ENCODE results near the gene SRXN1.

Gene SRXN1

GRCh38 chr20:668050-668449 is 15.1 kb upstream of the SRXN1 start:
- H3K27ac Mint-ChIP-seq = no peak overlapping the region
- peaks cover 37% of the 10 kb centered on the region for H3K27me3 Mint-ChIP-seq
- no peak for DNase-seq (ENCODE audit: low spot score in 2 of 2)

DNA sequence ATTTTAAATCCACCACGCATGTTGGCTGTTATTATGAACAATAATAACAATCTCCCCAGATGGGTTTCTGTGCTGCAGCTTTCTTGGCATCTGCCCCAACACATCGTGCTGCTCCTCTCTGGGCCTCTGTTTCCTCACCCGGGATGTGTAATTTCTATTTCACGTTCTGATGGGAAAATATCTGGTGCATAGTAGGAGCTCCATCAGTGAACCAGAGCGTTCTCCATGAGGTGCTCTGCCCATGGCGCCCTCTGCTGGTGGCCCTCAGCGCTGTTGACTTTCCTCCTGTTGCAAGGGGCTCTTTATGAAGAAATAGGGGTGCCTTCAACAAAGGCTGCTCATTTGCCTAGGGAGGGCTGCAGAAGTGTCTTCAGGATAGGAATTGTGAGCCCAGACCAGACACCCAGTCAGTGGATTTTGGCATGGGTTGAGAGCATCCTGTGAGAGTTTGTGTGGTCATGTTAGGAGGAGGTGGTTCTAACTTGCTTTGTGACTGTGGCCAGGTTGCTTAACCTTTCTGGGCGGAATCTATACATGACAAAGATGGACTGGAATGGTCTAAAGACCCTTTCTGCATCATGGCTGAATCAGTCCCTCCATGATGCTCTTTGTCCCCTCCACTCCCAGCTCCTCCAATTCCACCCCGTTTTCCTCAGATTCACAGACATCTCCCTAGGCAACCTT is 14.5 kb upstream of the SRXN1 start:
- DNase-seq (ENCODE audit: low spot score in 2 of 2) (peak in 1 of 2 donors; percentile 34), ATAC-seq (ENCODE audit: low read depth) (no peak)
- peaks cover 6% of the 10 kb centered on the region for H3K36me3 Mint-ChIP-seq
- H3K27ac Mint-ChIP-seq = no peak overlapping the region
- peaks cover 38% of the 10 kb centered on the region for H3K27me3 Mint-ChIP-seq
- no peak overlapping the region for H3K4me3 Mint-ChIP-seq
- peaks cover 6% of the 10 kb centered on the region for H3K4me1 Mint-ChIP-seq
- H3K9me3 Mint-ChIP-seq = no peaks in the 10 kb centered on the region

More at GRCh38 chr20:668050-668449, 15.1 kb upstream of the SRXN1 start:
- no peak overlapping the region for H3K4me3 Mint-ChIP-seq
- H3K36me3 Mint-ChIP-seq = peaks cover 2% of the 10 kb centered on the region
- no peak for ATAC-seq (ENCODE audit: low read depth)
- H3K9me3 Mint-ChIP-seq = no peaks in the 10 kb centered on the region
- H3K4me1 Mint-ChIP-seq = peaks cover 2% of the 10 kb centered on the region

DNA sequence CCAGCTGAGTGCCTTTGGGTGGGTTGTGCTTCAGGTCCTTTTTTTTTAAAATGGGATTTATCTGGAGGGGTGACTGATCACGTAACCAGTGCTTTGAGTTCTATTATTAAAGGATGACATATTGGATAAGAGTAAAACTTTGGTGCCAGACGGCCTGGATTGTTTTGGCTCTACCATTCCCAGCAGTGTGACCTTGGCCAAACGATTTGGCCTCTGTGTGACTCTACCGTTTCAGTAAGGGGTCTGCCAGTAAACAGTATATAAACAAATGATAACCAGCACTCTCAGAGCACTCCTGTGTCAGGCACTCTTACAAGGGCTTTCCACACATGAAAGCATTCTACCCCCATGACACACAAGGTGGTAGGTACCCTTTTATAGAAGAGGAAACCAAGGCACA is 13.9 kb upstream of the SRXN1 start:
- Mint-ChIP-seq H3K4me1 (peaks cover 6% of the 10 kb centered on the region), H3K9me3 (no peaks in the 10 kb centered on the region), H3K4me3 (no peak overlapping the region), H3K27ac (no peak overlapping the region), H3K27me3 (peaks cover 35% of the 10 kb centered on the region), H3K36me3 (peaks cover 6% of the 10 kb centered on the region)
- no peak for ATAC-seq (ENCODE audit: low read depth)
- DNase-seq (ENCODE audit: low spot score in 2 of 2) = no peak

DNA sequence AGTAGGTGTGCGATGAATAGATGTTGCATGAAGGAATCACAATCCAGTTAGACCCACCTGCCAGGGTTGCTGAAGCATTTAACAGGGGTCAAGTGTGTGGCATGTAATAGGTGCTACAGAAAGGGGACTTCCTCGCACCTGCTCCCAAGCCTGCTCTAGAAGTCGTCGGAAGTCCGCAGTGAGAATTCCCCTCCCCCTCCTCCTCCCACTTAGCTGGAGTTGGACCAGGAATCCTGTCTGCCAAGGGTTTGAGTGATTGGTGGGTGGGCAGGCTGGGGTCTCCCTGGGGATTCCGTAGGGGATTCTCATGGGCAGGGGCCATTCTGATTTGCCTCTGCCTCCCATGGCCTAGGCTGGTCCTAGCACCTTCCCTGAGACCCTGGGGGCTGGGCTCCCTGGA is 12.3 kb upstream of the SRXN1 start:
- peaks cover 41% of the 10 kb centered on the region for H3K27me3 Mint-ChIP-seq
- ATAC-seq (ENCODE audit: low read depth) = no peak
- H3K4me3 Mint-ChIP-seq = no peak overlapping the region
- H3K9me3 Mint-ChIP-seq = no peaks in the 10 kb centered on the region
- H3K4me1 Mint-ChIP-seq = peaks cover 6% of the 10 kb centered on the region
- peaks cover 6% of the 10 kb centered on the region for H3K36me3 Mint-ChIP-seq
- no peak overlapping the region for H3K27ac Mint-ChIP-seq
- DNase-seq (ENCODE audit: low spot score in 2 of 2) = no peak

- no peak for ATAC-seq (ENCODE audit: low read depth)
- no peak overlapping the region for H3K27ac Mint-ChIP-seq
Measured at GRCh38 chr20:664576-664975, 11.6 kb upstream of the SRXN1 start.

DNA sequence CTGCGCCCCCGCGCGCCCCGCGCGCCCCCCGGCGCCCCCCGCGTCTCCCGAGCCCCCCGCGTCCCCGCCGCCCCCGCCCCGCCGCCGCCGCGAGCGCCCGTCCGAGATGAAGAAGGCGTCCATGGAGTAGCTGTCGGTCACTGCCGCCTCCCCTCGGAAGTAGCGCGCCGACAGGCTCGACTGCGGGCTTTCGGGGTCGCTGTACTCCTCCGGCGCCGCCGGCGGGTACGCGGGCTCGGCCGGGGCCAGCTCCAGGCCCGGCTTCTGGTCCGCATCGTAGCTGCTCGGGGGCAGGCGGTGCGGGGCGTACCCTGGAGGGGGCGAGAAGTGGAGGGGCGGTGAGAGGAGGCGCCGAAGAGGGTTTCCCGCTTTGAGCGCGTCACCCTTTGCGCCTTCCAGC is 11.2 kb upstream of the SRXN1 start:
- H3K4me3 Mint-ChIP-seq = no peak overlapping the region

More at GRCh38 chr20:664576-664975, 11.6 kb upstream of the SRXN1 start:
- Mint-ChIP-seq H3K9me3 (no peaks in the 10 kb centered on the region), H3K4me1 (peaks cover 6% of the 10 kb centered on the region), H3K4me3 (no peak overlapping the region), H3K36me3 (peaks cover 6% of the 10 kb centered on the region), H3K27me3 (peaks cover 41% of the 10 kb centered on the region)
- no peak for DNase-seq (ENCODE audit: low spot score in 2 of 2)

GRCh38 chr20:663315-664090 is 10.5 kb upstream of the SRXN1 start:
- Mint-ChIP-seq H3K4me3 (no peak overlapping the region), H3K36me3 (peaks cover 6% of the 10 kb centered on the region), H3K27ac (peak overlapping the region; percentile 11), H3K9me3 (no peaks in the 10 kb centered on the region), H3K4me1 (peaks cover 6% of the 10 kb centered on the region), H3K27me3 (peaks cover 43% of the 10 kb centered on the region)
- ATAC-seq (ENCODE audit: low read depth) (no peak), DNase-seq (ENCODE audit: low spot score in 2 of 2) (no peak)

More for the DNA sequence above, 11.2 kb upstream of the SRXN1 start:
- H3K36me3 Mint-ChIP-seq = peaks cover 6% of the 10 kb centered on the region
- no peaks in the 10 kb centered on the region for H3K9me3 Mint-ChIP-seq
- DNase-seq (ENCODE audit: low spot score in 2 of 2) = no peak
- ATAC-seq (ENCODE audit: low read depth) = no peak
- H3K27me3 Mint-ChIP-seq = peaks cover 43% of the 10 kb centered on the region
- peaks cover 6% of the 10 kb centered on the region for H3K4me1 Mint-ChIP-seq
- no peak overlapping the region for H3K27ac Mint-ChIP-seq

- Mint-ChIP-seq H3K9me3 (no peaks in the 10 kb centered on the region), H3K27me3 (peaks cover 45% of the 10 kb centered on the region), H3K27ac (peak overlapping the region; percentile 11), H3K4me3 (no peak overlapping the region), H3K4me1 (peaks cover 6% of the 10 kb centered on the region), H3K36me3 (peaks cover 6% of the 10 kb centered on the region)
- ATAC-seq (ENCODE audit: low read depth) (no peak), DNase-seq (ENCODE audit: low spot score in 2 of 2) (no peak)
Measured at GRCh38 chr20:662277-663192, 9.5 kb upstream of the SRXN1 start.

DNA sequence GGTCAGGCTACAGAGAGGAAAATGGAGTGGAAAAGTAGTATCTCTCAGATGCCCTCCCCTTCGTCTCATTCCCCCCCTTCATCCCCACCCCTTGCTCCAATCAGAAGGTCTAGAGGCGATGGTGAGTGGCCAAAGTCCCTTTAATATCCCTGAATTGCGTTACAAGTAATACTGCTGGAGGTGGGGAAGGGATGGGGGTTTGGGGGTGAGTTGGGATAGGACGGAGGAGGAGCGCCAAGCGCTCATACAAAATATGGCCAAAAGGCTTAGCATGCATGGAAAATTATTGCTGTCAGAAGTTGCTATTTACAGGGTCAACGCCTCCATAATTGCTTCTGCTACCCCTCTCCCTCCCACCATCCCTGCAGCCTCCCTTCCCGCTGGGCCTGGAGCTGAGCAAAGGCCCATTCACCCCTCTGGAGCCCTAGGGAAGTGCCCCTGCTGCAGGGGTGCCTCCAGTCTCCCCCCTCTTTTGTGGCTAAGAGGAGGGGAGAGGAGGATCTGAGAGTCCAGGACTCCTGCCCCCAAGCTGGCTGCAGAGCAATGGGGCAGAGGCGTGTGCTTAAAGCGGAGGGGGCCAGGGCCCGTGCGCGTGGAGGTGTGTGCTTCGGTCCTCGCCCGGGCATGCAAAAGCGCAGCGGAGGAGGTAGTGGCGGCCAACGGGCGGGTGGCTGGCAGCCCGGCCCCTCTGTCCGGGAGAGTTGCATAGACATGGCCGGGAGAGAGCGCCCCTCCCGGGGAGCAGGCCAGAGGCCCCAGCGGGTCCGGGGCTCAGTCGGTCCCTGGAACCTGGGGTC is 8.7 kb upstream of the SRXN1 start:
- ATAC-seq (ENCODE audit: low read depth) (no peak), DNase-seq (ENCODE audit: low spot score in 2 of 2) (no peak)
- Mint-ChIP-seq H3K4me1 (peaks cover 6% of the 10 kb centered on the region), H3K36me3 (peaks cover 6% of the 10 kb centered on the region), H3K27ac (no peak overlapping the region), H3K4me3 (peak overlapping the region; percentile 7), H3K27me3 (peaks cover 45% of the 10 kb centered on the region), H3K9me3 (no peaks in the 10 kb centered on the region)

DNA sequence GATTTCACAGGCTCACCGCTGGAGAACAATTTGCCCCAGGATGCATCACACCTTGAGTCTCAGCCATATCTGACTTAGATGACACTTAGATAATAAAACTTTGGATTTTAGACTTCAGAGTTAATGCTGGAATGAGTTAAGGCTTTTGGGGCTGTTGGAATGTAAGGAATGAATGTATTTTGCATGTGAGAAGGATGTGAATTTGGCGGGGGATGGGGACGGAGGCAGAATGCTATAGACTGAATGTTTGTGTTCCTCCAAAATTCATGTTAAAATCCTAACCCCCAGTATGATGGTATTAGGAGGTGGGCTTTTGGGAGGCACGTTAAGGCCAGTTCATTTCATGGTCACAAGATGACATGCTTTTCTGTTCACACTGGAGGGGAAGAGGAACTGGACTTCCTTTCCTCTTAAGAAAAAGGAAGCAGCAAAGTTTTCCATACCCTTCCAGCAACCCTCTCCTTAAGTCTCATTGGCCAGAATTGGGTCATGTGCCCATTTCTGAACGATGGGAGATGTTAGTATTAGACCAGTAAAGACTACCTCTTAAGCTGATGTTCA is 5.8 kb upstream of the SRXN1 start:
- peaks cover 40% of the 10 kb centered on the region for H3K27me3 Mint-ChIP-seq
- no peaks in the 10 kb centered on the region for H3K9me3 Mint-ChIP-seq
- H3K4me1 Mint-ChIP-seq = peaks cover 6% of the 10 kb centered on the region
- H3K4me3 Mint-ChIP-seq = no peak overlapping the region
- DNase-seq (ENCODE audit: low spot score in 2 of 2) (no peak), ATAC-seq (ENCODE audit: low read depth) (no peak)
- no peak overlapping the region for H3K27ac Mint-ChIP-seq
- H3K36me3 Mint-ChIP-seq = peaks cover 6% of the 10 kb centered on the region

DNA sequence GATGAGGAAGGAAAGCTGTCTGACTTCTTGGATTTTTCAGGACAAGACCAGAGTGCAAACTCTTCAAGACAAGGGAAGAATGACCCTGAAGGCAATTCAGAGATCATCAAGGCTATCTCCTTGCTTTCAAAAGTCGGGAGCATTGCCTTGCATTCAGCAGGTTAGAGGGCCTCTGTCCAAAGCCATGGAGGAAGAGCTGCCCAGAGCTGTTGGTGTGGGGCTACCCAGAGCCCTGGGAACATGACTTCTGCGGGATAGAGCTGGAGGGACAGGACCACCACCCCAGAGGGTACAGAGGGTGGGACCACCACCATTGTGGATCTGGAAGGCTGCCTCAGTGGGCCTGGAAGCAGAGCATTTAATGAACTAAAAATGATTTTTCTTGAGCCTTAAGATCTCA is 5.2 kb upstream of the SRXN1 start:
- peaks cover 39% of the 10 kb centered on the region for H3K27me3 Mint-ChIP-seq
- H3K4me3 Mint-ChIP-seq = no peak overlapping the region
- DNase-seq (ENCODE audit: low spot score in 2 of 2) = no peak
- no peaks in the 10 kb centered on the region for H3K9me3 Mint-ChIP-seq
- ATAC-seq (ENCODE audit: low read depth) = no peak
- H3K36me3 Mint-ChIP-seq = peaks cover 5% of the 10 kb centered on the region
- no peak overlapping the region for H3K27ac Mint-ChIP-seq
- H3K4me1 Mint-ChIP-seq = peaks cover 8% of the 10 kb centered on the region

DNA sequence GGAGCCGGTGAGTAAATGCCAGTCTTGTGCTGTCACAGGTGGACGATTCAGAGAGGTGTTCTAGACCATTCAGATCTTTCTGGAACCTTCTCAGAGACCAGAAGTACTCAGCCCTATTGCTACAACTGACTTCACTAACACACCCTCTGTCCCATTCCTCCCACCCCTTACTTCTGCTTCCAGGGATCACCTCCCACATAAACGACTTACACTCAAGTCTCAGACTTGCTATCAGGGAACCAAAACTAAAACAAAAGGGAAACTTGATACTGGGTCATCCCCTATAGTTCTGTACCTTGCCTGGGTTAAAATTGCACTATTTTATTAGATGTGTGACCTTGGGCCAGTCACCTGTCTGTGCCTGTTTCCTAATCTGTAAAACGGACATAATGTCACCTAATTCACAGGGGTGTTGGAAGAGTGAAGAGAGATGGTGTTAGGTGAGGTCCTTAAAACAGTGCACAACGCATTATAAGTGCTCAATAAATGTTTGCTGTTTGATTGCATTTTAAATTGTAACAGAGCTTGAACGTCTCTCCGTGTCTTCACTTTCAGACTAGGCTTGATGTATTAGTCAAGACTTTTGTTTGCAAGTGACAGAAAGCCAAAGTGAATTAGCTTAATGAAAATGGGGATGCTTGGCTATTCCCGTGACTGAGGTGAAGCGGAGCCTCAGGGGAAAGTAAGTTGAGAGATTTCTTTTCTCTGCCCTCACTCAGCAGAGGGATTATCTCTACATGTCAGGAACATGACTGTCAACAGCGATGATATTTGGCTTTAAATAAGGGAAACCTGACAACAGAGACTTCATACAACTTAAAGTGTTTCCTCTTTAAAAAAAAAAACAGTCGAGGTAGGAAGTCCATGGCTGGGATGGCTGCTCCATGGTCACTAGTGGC is 3.0 kb upstream of the SRXN1 start:
- DNase-seq (ENCODE audit: low spot score in 2 of 2) = no peak
- no peak overlapping the region for H3K27ac Mint-ChIP-seq
- H3K4me3 Mint-ChIP-seq = no peak overlapping the region
- H3K36me3 Mint-ChIP-seq = no peaks in the 10 kb centered on the region
- ATAC-seq (ENCODE audit: low read depth) = no peak
- no peaks in the 10 kb centered on the region for H3K9me3 Mint-ChIP-seq
- peaks cover 3% of the 10 kb centered on the region for H3K4me1 Mint-ChIP-seq
- H3K27me3 Mint-ChIP-seq = peaks cover 25% of the 10 kb centered on the region

Data from memory B cell (primary cell).